Fibroblast of skin of abdomen (primary cell): ENCODE data around the gene DLGAP4.

ENCODE experiments used
- DNase-seq: peaks from one replicate; pipeline ENCODE4 v3.0.0-alpha.2; 2013

DLGAP4 gene

DNA sequence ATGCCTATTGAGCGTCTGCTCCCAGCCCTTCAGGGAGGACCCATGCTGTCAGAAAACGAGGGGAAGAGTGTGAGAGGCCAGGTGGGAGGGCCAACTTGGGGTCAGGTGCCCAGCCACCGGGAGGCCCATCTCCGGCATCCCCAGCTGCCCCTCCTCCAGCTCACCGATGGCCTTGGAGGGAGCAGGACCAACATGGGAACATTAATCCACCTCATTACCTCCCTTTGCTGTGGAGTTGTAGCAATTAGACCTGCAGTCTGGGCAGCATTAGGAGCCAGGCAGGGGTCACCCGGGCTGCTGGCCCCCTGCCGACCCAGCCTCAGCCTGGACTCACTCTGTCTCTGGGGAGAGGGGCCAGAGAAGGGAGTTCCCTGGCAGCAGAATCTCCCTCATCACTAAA is 25.1 kb downstream of the DLGAP4 start:
- no peak for DNase-seq

DNA sequence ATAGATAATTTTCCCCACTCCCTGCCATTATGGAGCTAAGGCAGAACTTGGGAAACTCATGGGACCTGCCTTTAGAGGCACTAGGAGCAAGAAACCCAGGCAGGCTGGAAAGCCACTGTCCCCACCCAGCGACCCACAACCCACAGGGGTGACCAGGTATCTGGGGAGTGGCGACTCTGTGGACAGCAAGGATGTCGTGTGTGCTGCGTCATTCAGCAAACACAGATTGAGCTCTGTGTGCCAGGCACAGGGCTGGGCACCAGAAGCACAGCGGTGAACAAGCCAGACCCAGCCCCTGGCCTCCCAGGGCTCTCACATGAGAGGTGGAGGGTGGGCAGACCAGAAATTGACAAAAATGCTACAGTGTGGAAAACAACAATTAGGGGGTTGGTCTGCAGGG is 27.7 kb downstream of the DLGAP4 start:
- no peak for DNase-seq

DNA sequence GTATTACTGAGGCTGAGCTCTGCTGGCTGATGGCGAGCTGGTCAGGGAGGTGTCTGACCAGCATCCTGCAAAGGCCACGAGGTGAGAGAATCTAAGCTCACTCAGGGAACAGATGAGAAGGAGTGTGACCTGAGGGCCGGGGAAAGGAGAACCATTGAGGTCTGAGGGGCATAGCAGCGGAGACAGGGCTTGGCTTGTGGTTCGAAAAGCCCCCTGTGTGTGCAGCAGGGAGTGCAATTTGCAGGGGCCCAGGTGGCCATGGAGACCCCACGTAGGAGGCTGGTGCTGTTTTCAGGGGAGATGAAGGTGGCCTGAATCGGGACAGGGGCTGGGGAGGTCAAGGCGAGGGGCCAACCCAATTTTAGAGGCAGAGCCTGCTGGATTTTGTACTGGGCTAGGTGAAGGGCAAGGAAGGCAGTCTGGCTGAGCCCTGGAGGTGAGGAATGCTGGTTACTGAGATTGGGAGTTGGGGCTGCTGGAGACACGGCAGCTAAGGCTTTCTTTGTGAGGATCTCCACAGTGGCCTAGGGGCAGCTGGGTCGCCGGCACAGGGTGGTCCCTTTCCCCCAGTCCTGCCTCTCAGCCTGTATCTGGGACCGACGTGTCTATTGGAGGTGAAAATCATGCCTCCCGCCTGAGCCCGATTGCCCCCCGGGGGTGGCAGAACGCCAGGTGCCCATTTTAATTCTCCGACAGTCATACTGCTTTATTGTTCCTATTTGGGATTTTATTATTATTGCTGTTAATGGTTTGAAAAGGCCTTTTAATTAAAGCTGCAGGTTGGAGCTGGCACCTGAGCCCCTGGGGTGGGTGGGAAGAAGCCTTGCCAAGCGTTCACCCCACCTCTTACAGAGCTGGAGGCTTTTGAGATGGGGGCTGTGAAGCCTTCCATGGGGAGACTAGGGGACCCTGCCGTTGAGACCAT is 28.4 kb downstream of the DLGAP4 start:
- no peak for DNase-seq

DNA sequence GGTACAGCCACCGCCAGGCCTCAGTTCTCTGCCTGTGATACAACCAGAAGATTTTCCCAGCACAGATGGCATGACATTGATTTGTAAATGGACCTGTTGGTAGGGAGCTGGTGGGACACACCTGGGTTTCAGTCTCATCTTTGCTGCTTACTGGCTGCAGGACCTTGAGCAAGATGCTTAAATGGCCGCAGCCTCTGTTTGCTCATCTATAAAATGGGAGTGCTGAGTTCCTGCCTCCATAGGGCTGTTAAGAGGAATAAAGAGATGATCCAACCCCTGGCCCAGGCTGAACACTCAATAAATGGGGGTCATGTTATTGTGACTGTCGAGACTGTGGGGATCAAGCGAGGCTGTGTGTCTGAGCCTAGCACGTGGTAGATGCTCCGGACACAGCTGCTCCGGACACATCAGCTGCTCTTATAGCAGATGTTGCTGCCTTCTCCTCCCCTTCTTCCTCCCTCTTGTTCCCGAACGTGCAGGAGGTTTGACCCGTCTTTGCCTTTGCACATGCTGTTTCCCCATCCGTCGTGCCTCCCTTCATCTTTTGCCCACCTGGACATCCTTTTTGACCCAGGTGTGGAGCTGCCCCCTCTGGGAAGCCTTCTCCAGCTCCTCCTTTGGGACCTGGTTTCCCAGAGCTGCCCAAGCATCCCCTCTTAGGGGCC is 29.2 kb downstream of the DLGAP4 start:
- DNase-seq: no peak

DNA sequence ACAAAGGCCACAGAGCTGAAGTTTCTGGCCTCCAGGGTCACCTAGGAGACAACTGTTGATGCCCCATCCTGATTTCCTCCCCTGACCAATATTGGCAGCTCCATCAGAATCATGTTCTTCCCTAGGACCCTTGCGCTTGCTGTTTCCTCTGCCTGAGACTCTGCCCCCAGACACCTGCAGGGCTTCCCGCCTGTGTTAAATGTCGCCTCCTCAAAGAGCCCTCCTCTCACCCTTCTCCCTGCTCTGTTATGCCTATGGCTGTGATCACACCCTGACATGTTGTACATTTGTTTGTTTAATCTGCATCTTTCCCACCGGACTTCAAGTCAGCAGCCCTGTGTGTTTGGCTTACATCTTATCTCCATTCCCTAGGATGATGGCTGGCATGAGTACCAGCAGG is 30.1 kb downstream of the DLGAP4 start:
- no peak for DNase-seq

DNA sequence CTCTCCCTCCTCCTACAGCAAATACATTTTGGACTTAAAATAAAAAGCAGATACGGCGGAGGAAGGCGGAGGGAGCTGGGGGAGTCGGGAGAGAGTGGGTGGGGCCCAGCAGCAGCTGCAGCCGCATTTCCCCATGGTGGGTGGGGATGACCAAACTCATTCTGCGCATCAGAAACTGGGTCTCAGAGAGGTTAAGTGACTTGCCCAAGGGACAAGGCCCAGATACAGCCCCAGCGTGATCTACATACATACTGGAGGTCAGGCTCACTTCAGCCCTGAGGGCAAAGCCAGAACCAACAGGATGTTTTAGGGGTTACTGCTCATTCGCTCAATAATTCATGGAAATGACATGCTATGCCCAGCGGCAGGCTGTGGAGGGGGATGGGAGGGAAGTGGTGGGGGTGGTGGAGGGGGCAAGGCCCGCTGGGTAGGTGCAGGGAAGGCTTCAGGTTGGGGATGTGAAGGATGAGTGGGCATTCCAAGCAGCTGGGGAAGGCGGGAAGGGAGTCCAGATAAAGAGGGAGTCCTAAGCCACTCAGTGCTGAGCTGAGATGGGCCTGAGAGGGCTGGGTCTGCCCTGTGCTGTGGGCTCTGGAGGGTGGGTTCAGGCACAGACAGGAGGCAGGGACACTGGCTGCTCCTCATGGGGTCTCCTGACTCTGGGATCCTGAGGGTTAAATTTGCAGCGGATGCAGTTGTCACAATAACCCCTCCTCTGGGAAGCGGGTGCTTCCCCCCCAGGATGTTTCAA is 31.0 kb downstream of the DLGAP4 start:
- no peak for DNase-seq

DNA sequence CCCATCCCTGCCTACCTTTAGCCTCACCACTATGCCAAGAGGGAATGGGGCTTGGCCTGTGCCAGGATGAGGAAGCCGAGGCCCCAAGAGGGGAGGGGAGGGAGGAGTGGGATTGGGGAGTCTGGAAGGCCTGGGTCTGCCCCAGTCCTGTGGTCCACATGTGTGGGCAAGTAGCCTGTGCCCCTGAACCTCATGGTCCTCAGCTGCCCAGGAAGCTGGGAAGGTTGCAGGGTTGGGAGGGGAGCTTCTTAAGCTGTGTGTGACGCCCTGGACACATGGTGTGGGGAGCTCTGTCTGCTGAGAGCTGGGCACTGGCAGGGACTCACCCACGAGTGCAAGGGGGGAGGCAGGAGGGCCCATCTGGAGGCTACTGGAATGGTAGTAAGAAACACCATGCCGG is 31.7 kb downstream of the DLGAP4 start:
- DNase-seq: no peak

DNA sequence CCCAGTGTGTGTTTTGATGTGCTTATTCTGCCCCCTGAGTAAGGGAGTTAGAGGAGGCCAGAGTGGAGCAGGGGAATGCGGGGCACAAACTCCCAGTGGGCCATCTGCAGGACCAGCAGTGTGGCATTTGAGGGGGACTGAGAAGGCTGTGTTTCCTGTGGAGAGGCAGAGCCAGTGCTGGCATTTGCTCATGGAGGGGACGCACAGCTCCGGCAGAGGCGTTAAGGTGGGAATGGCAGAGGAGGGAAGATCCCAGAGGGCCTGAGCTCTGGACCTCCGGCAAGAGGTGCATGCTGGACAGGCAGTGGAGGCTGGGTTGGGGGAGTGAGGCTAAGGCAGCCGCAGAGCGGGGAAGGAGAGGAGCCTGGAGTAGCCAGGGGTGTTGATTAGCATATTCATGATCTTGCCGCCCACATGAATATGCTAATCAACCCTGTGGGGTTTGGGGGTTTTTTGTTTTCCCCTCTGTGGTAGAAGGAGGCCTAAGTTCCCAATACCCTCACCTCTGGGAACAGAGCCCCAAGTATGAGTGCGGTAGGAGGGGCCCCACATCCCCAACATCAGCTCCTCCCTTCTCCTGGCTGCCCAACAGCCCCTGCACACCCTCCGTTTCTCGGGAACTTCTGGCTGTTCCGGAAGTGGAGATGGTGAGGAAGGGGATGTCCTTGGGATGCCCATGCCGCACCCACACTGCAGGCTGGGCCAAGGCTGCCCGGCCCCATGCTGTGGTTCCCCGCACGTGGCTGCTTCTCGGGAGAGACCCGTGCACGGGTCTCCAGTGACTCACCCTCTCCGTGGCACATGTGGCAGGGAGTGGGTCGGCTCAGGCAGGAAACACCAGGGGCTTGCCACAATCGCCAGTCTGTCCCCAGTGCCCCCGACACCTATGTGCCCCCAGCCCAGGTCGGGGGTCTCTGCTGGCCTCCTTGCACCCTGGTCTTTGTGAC is 33.8 kb downstream of the DLGAP4 start:
- DNase-seq: no peak

DNA sequence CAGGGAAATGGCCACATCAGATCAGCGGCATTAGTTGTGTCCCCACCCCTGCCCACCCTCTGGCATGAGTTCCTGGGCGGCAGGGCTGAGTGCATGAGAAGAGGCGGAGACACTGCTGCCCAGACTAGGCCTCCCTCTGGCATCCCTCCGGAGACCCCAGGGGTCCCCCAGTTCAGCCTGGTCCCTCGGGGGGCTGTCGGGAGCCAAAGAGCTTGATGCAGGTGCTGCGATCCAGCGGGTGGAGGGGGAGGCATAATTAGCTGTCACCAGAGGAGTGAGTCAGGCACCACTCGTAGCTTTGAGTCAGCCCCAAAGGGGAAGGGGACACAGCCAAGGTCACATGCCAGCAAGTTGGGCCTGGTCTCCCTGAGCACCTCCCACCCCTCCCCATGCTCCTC is 34.5 kb downstream of the DLGAP4 start:
- DNase-seq: no peak

DNA sequence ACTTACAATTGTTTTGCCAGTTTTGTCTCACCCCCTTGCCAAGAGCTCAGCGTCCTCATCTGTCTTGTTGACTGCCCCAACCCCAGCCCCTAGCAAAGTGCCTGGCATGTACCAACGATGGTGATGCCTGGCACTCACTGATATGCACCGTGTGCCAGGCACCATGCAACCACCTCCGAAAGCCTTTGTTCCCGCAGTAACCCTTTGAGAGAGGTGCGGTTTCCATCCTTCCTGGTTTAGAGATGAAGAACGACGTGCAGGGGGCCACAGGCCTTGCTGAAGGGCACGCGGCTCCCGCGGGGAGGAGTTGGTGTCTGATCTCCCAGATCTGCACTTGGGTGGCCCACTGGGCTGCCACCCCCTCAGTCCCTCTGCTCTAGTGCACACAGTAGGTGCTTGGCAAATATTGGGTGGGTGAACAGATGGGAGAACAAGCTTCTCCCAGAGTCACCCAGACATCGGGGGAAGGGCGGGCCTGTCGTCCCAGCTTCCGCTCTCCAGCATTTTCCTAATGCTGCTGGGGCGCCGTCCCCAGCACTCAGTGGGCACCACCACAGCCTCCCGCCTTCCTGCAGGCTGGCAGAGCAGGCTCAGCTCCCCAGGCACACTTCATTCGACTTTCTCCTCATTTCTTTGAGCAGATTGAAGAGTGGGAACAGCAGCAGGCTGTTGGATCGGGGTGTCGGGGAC is 35.3 kb downstream of the DLGAP4 start:
- no peak for DNase-seq

DNA sequence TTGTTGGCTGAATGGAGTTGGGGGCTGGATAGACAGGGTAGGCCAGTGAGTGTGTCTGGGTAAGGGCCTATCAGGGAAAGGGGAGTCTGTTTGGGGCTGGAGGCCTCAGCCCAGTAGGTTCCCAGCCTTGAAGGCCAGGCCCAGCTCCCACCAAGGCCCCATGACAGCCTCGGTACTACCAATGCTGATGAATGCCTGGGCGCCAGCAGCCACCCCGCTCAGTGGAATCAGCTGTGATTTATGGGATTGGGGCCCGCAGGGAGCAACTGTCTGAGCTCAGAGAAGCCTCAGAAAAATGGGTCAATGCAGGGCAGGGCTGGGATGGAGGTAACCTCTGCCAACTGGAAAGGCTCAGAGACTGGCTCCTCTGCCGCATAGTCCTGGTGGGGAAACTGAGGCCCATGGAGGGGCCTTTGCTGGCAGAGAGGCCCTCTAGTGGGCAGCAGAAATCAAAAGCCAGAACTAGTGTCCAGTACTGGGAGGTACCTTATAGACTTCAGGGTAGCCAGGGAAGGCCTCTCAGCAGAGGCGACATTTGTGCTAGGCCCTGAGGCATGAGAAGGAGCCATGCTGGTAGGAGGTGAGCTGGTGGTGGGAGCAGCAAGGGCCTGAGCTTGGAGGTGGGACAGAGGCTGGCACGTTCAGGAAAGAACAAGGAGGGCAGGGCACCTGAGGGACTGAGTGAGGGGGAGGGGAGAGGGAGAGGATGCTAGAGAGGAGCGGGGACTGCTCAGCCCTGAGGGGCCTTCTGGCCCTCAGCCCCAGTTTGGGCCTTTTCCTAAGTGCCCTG is 36.4 kb downstream of the DLGAP4 start:
- DNase-seq: no peak

DNA sequence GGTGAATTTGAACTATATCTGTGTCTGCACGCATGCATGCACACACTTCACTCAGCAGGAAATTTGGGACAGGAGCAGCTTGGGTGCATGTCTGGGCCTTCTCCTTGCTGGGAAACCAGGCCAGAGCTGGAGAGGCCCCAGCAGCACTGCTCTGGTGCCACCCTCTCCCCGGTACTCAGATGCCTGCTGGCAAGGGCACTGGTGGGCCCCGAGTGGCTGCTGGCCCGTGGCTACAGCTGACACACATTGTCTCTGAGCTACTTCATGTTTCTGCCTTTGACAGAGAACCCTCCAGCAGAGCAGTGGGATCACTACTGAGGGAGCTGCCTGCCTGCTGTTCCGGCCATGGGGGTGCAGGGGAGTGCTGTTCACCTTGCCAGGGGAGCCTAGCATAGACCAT is 37.5 kb downstream of the DLGAP4 start:
- no peak for DNase-seq

DNA sequence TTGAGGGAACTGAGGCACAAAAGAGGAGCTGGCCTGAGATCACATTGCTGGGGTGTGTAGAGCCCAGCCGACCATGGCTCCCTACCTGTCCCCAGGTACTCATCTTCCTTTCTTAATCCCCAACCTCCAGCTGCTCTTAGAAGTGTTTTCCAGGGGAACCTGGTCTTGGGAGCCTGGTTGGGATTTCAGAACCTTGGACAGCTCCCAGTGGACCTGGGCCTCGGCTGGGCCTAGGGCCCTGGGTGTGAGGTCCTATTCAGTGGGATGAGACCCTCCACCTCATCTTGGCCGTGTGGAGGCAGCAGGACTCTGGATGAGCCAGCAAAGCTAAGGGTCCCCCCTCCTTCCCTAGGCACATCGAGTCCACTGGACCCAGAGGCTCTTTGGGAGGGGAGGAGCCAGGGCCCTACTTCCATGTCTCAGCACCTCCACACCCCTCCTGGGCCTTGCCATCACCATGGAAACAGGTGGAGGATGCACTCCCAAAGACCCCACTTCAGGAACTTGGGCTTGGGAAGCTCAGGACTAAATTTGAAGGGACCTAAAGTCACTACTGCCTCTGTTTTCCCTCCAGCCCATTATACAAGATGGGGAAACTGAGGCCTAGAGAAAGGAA is 38.5 kb downstream of the DLGAP4 start:
- DNase-seq: peak; percentile 47

DNA sequence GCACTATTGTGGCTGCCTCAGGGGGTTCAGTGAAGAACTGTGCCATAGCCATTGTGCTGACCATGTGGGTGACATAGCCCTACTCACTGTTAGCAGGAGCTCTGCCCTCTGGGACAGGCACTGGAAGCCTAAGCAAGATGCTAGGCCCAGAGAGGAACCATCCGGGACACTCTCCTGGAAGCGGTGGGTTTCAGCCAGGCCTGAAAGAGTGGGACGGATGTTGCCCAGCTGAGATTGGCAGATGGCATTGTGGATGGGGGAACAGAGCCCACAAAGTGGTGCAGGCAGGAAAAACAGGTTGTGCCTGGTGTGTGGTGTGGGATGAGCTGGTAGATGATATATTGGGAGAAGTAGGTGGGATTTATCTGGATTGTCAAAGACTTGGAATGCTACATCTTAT is 40.1 kb downstream of the DLGAP4 start:
- no peak for DNase-seq

DNA sequence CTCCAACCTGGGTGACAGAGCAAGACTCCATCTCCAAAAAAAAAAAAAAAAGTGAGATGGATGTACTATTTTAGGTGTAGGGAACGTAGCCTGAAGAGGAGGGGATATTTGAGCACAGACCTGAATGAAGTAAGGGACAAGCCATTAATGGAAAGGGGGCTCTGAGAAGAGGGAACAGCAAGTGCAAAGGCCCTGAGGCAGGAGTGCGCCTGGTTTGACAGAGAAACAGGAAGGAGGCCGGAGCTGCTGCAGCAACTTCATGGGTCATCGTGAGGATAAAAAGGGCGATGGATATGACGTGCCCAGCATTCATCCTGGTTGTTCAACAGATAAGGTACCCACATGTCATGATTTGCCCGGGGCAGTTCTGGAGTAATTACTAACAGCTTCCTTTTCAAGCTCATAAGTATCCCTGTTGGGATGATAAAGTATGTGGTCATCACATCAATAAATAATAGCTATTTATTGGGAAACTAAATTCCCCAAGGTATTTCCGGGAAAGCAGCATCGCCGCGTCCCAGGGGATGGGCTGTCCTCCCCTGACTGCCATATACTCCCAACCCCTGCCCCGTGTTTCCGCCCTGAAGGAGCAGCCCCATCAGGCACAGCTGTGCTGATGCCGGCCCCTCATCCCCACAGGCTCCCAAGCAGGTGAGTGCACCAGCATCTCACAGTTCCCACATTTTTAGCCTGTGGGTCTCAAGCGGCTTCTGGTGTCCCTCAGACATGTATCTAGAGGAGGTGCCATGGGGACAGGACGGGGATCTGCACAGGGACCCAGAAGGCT is 43.4 kb downstream of the DLGAP4 start:
- no peak for DNase-seq

DNA sequence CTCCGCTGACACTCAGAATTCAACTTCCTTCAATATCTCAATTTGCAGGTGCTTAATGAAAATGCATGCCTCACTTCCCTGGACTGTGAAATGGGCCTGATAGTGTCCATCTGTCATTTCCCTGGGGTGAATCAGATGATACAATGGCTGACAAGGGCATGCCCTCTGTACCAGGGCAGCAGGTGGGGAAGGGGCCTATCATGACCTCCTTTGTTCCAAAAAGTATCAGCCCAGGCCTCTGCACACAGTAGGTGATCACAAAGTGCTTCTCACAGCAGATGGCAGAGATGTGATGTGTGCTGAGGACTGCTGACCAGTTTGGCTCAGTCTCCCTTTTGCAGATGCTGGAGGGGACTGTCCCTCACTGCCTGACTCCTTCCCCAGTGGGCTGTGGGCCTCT is 44.3 kb downstream of the DLGAP4 start:
- DNase-seq: no peak

DNA sequence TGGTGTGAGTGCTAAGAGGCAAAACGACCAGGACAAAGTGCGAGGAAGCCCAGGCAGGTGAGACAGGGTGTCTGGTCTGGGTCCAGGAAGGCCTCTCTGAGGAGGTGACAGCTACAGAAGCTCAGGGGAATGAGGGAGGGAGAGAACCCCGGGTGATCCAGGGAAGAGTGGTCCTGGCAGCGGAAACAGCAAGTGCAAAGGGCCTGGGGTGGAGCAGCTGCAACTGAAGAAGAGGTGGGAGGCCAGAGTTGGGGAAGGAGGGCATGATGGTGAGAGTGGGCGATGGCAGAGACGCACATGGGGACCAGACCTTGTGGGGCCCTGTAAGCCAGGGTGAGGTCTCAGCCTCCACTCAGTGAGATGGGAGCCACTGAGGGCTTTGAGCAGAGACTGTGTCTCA is 45.8 kb downstream of the DLGAP4 start:
- DNase-seq: no peak

DNA sequence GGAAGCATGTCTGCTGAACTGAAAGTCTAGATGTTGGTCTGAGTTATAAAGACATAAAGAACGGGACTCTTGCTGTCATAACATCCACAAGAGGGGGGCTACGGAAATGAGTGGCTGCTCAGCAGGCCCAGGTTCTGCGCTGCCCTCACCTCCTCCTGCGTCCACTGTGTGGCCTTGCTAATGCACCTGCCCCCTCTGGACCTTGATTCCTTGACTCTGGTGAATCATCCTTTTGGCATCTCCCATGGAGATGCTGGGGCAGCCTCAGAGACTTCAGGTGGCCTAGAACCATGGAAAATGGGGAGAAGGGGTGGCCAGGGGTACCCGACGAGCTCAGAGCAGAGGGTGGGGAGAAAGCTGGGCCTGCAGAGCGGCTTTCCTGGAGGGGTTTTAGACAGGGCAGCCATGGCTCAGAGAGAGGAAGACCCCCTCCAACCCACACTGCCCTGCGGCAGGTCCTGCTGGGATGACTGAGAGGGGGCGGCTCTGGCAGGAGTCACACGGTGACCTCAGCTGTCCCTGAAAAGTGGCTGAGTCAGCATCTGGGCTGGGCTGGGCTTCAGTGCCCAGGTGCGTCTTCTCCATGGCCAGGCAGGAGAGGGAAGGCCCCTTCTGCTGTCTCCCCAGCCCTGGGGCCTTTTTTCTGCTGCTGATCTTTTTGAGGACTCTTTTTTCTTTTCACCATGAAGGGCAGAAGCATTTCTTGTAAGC is 46.9 kb downstream of the DLGAP4 start:
- no peak for DNase-seq

DNA sequence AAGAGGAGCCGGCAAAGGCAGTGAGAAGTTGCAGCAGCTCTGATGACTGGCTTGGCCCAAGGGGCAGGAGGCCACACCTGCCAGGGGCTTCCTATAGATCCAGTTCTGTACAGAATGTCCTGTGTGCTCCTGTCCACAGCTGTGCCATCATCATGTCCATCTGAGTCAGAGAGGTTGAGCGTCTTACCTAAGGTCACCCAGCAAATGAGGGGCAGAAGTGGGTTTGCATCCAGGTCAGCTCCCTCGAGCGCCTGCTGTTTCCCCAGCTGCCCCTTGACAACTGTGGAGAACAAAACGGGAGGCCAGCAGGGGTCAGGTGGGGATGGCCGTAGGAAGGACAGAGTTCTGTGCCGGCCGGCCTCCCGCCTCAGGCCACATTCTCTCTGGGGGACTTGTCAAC is 47.6 kb downstream of the DLGAP4 start:
- no peak for DNase-seq
